Astrocyte (in vitro differentiated cells and primary cell): Measurements from ENCODE around the gene F7. TPM values are rescaled to one million over a fixed set of nuclear protein-coding genes. Genes with fewer than 3 reads are reported as not detected.

ENCODE experiments used
- DNase-seq: peaks from one replicate; pipeline ENCODE4 v3.0.0-alpha.2; 2010; ENCODE audit warnings: low read depth
- FAIRE-seq: peaks from 2 replicates; lab custom pipeline; 2011; peaks lifted over from hg19 to GRCh38; lab: Jason Lieb, UNC
- H2AFZ ChIP-seq: 2 replicates; pipeline ENCODE4 v1.6.0; 2012; ENCODE audit warnings: low read depth, low read length, inconsistent platforms
- H3K27ac ChIP-seq: 2 replicates; pipeline ENCODE4 v1.5.1; 2011; ENCODE audit warnings: low read depth, low read length, inconsistent platforms
- H3K27me3 ChIP-seq: 2 replicates; pipeline ENCODE4 v1.6.0; 2011; ENCODE audit warnings: low read length, inconsistent platforms; ENCODE audit not compliant: insufficient read depth
- H3K36me3 ChIP-seq: 2 replicates; pipeline ENCODE4 v1.5.1; 2011; ENCODE audit warnings: low read length, inconsistent platforms; ENCODE audit not compliant: insufficient read depth
- H3K4me1 ChIP-seq: 2 replicates; pipeline ENCODE4 v1.5.1; 2011; ENCODE audit warnings: low read length, inconsistent platforms; ENCODE audit not compliant: insufficient read depth
- H3K4me2 ChIP-seq: 2 replicates; pipeline ENCODE4 v1.6.0; 2012; ENCODE audit warnings: low read length, inconsistent platforms
- H3K4me3 ChIP-seq: 2 replicates; pipeline ENCODE4 v1.5.1; 2011; ENCODE audit warnings: low read depth, mild to moderate bottlenecking, low read length, inconsistent platforms; ENCODE audit not compliant: insufficient read depth
- H3K79me2 ChIP-seq: 2 replicates; pipeline ENCODE4 v1.6.0; 2012; ENCODE audit warnings: mild to moderate bottlenecking, low read length, inconsistent platforms; ENCODE audit not compliant: insufficient read depth
- H3K9ac ChIP-seq: 2 replicates; pipeline ENCODE4 v1.6.0; 2012; ENCODE audit warnings: mild to moderate bottlenecking, low read length, inconsistent platforms
- H3K9me3 ChIP-seq: 2 replicates; pipeline ENCODE4 v1.5.1; 2012; ENCODE audit warnings: low read depth, mild to moderate bottlenecking, low read length, inconsistent platforms; ENCODE audit not compliant: insufficient read depth
- H4K20me1 ChIP-seq: 2 replicates; pipeline ENCODE4 v1.6.0; 2012; ENCODE audit warnings: low read length, inconsistent platforms; ENCODE audit not compliant: insufficient read depth
- H3K27ac Mint-ChIP-seq: one replicate; pipeline ENCODE4 v1.8.0; 2021; ENCODE audit warnings: mild to moderate bottlenecking, mixed read lengths; ENCODE audit not compliant: unreplicated experiment
- H3K27me3 Mint-ChIP-seq: one replicate; pipeline ENCODE4 v1.8.0; 2021; ENCODE audit warnings: low read depth, mixed read lengths; ENCODE audit not compliant: unreplicated experiment
- H3K36me3 Mint-ChIP-seq: one replicate; pipeline ENCODE4 v1.8.0; 2021; ENCODE audit warnings: low read depth, mixed read lengths; ENCODE audit not compliant: unreplicated experiment
- H3K4me1 Mint-ChIP-seq: one replicate; pipeline ENCODE4 v1.8.0; 2021; ENCODE audit warnings: low read depth, mixed read lengths; ENCODE audit not compliant: unreplicated experiment
- H3K4me3 Mint-ChIP-seq: one replicate; pipeline ENCODE4 v1.8.0; 2021; ENCODE audit warnings: mild to moderate bottlenecking, moderate library complexity, mixed read lengths; ENCODE audit not compliant: unreplicated experiment
- H3K9me3 Mint-ChIP-seq: one replicate; pipeline ENCODE4 v1.8.0; 2021; ENCODE audit warnings: mild to moderate bottlenecking, mixed read lengths; ENCODE audit not compliant: unreplicated experiment
- CTCF ChIP-seq: IDR thresholded peaks from 2 replicates; pipeline ENCODE4 v1.5.1; 2011; ENCODE audit warnings: low read depth, mild to moderate bottlenecking, inconsistent platforms, low read length, moderate library complexity; ENCODE audit not compliant: insufficient read depth
- EZH2 ChIP-seq: IDR thresholded peaks from 2 replicates; pipeline ENCODE4 v1.6.1; 2012; ENCODE audit warnings: mild to moderate bottlenecking, low read length, inconsistent platforms; ENCODE audit not compliant: insufficient read depth
- total RNA-seq: library from RNA; stranded (reverse); gene quantifications from 2 replicates; pipeline ENCODE4 v1.2.1, GENCODE V29; 2021

Gene F7
- total RNA-seq, 1 donor from 2014 or later: not detected

- Histone ChIP-seq H3K9ac (no peak overlapping the region), H3K36me3 (no peaks in the 10 kb centered on the region), H3K9me3 (no peaks in the 10 kb centered on the region), H3K79me2 (no peaks in the 10 kb centered on the region), H3K27ac (no peak overlapping the region), H3K27me3 (peaks cover 3% of the 10 kb centered on the region), H2AFZ (no peak overlapping the region), H3K4me1 (no peaks in the 10 kb centered on the region), H3K4me3 (no peak overlapping the region), H4K20me1 (no peaks in the 10 kb centered on the region), H3K4me2 (no peak overlapping the region)
- no peak for DNase-seq
- Mint-ChIP-seq H3K27ac (no peak overlapping the region), H3K4me1 (no peaks in the 10 kb centered on the region), H3K36me3 (no peaks in the 10 kb centered on the region), H3K27me3 (peaks cover 54% of the 10 kb centered on the region), H3K4me3 (no peak overlapping the region), H3K9me3 (no peaks in the 10 kb centered on the region)
- no peak for FAIRE-seq
- TF ChIP-seq EZH2 (no peak), CTCF (no peak)
These were observed 15.2 kb upstream of the F7 start for GRCh38 chr13:113090415-113090770.

GRCh38 chr13:113090806-113091205 is 14.8 kb upstream of the F7 start:
- H3K36me3 Mint-ChIP-seq: no peaks in the 10 kb centered on the region
- H3K9me3 Mint-ChIP-seq: no peaks in the 10 kb centered on the region
- H3K36me3 ChIP-seq: no peaks in the 10 kb centered on the region
- no peak overlapping the region for H3K4me2 ChIP-seq
- H3K27me3 Mint-ChIP-seq: peaks cover 56% of the 10 kb centered on the region
- FAIRE-seq: no peak
- no peak overlapping the region for H3K4me3 ChIP-seq
- H4K20me1 ChIP-seq: no peaks in the 10 kb centered on the region
- no peaks in the 10 kb centered on the region for H3K4me1 ChIP-seq
- H3K4me3 Mint-ChIP-seq: no peak overlapping the region
- H3K9me3 ChIP-seq: no peaks in the 10 kb centered on the region
- peaks cover 3% of the 10 kb centered on the region for H3K27me3 ChIP-seq
- H3K27ac ChIP-seq: no peak overlapping the region
- no peak for DNase-seq
- no peak overlapping the region for H3K27ac Mint-ChIP-seq
- no peaks in the 10 kb centered on the region for H3K4me1 Mint-ChIP-seq
- H3K9ac ChIP-seq: no peak overlapping the region
- no peak for TF ChIP-seq CTCF
- TF ChIP-seq EZH2: no peak
- no peaks in the 10 kb centered on the region for H3K79me2 ChIP-seq
- H2AFZ ChIP-seq: no peak overlapping the region

- H3K4me1 ChIP-seq: no peaks in the 10 kb centered on the region
- Mint-ChIP-seq H3K36me3 (no peaks in the 10 kb centered on the region), H3K4me1 (no peaks in the 10 kb centered on the region), H3K4me3 (no peak overlapping the region), H3K9me3 (no peaks in the 10 kb centered on the region), H3K27ac (no peak overlapping the region), H3K27me3 (peaks cover 56% of the 10 kb centered on the region)
- no peak overlapping the region for H3K27ac ChIP-seq
- H3K4me2 ChIP-seq: no peak overlapping the region
- H3K79me2 ChIP-seq: no peaks in the 10 kb centered on the region
- FAIRE-seq (no peak), DNase-seq (no peak)
- no peaks in the 10 kb centered on the region for H3K9me3 ChIP-seq
- H4K20me1 ChIP-seq: no peaks in the 10 kb centered on the region
- H3K36me3 ChIP-seq: no peaks in the 10 kb centered on the region
- H3K4me3 ChIP-seq: no peak overlapping the region
- no peak overlapping the region for H3K9ac ChIP-seq
- no peak for TF ChIP-seq EZH2
- no peak for TF ChIP-seq CTCF
- peaks cover 3% of the 10 kb centered on the region for H3K27me3 ChIP-seq
- no peak overlapping the region for H2AFZ ChIP-seq
These were observed 14.3 kb upstream of the F7 start for GRCh38 chr13:113091211-113091771.
